ENCODE measurements around the gene HPN.

The HPN gene

DNA sequence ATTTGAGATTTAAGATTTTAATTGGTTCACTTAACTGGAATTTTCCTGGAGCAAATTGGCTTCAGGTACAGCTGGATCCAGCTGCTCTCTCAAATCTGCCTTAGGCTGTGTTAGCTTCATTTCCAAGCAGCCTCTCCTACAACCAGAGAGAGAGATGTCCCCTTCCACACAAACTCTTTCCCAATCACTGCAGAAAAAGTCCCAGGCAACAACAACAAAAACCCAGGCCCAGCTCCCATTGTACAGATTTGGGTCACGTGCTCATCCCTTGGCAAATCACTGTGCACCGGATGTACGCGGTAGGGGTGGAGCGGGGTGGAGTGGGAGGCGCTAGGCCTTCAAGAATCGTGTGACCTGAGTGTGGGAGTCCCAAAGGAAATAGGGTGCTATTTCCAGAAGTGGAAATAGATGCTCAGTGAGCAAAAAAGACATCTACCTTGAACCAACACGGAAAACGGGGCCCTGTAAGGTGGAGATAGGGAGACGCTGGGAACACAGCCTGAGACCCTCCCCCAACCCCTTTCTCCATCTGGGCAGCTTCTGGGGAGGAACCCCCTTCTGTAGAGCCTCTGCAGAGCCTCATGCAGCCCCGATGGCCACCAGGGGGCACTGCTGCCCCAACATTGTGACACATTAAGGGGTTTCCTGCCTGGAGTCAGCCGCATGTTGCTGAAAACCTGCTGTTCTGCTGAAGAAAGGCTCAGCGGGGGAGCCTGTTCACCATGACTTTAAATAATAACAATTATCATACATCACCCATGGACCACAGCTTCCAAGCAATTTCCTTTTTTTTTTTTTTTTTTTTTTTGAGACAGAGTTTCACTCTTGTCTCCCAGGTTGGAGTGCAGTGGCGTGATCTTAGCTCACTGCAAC is 25.4 kb downstream of the HPN start:
- TF ChIP-seq, protein P1, sequence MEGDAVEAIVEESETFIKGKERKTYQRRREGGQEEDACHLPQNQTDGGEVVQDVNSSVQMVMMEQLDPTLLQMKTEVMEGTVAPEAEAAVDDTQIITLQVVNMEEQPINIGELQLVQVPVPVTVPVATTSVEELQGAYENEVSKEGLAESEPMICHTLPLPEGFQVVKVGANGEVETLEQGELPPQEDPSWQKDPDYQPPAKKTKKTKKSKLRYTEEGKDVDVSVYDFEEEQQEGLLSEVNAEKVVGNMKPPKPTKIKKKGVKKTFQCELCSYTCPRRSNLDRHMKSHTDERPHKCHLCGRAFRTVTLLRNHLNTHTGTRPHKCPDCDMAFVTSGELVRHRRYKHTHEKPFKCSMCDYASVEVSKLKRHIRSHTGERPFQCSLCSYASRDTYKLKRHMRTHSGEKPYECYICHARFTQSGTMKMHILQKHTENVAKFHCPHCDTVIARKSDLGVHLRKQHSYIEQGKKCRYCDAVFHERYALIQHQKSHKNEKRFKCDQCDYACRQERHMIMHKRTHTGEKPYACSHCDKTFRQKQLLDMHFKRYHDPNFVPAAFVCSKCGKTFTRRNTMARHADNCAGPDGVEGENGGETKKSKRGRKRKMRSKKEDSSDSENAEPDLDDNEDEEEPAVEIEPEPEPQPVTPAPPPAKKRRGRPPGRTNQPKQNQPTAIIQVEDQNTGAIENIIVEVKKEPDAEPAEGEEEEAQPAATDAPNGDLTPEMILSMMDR (conservative IDR thresholded peaks at IDR 0.05): peak; percentile 90
- H3K27ac ChIP-seq: no peak overlapping the region

DNA sequence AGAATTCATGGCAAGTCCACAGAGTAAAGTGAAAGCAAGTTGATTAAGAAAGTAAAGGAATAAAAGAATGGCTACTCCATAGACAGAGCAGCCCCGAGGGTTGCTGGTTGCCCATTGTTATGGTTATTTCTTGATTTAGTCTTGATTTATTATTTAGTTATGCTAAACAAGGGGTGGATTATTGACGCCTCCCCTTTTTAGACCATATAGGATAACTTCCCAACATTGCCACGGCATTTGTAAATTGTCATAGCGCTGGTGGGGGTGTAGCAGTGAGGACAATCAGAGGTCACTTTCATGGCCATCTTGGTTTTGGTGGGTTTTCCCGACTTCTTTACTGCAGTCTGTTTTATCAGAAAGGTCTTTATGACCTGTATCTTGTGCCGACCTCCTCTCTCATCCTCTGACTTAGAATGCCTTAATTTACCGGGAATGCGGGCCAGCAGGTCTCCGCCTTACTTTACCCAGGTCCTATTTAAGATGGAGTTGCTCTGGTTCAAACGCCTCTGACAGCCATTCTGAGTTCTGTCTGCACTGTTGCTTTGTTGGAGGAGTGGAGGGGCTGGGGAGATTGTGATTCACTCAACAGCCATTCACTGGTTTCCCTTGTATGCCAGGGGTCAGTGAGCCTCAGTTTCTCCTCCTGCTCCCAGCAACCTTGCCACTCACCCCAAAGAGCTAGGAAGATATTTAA is 27.6 kb downstream of the HPN start:
- TF ChIP-seq, protein P1 (conservative IDR thresholded peaks at IDR 0.05): no peak
- H3K27ac ChIP-seq: no peak overlapping the region

DNA sequence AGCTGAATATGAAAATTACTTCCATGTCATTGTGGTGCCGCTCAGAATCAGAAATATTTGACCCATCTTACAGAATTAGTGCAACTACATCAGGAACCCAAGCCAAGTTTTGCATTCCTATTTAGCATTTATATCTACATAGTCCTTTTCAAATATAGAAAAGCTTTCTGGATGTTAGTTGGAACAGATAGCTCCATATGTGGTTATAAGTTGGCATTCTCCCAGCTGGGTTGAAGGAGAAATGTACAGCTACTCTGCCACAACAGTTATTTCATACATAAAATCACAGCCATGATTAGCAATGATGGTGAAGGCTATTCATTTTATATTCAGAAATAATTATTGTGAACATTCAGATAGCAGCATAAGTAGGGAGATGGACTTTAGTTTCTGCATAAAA is 28.2 kb downstream of the HPN start:
- H3K27ac ChIP-seq: no peak overlapping the region
- TF ChIP-seq, protein P1 (conservative IDR thresholded peaks at IDR 0.05): no peak

DNA sequence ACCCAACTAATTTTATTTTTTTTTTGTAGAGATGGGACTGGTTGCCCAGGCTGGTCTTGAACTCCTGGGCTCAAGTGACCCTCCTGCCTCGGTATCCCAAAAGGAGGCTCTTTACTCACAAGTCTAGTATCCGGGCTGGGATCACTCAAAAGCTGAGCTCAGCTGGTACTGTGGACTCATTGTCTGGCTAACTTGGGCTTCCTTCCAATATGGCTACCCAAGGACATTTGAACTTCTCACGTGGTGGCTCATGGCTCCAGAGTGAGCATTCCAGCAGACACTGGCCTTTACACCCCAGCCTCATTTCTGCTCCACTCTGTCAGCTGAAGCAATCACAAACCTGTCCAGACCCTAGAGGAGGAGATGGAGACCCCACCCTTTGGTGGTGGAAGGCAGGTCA is 28.9 kb downstream of the HPN start:
- TF ChIP-seq, protein P1 (conservative IDR thresholded peaks at IDR 0.05): no peak
- no peak overlapping the region for H3K27ac ChIP-seq

DNA sequence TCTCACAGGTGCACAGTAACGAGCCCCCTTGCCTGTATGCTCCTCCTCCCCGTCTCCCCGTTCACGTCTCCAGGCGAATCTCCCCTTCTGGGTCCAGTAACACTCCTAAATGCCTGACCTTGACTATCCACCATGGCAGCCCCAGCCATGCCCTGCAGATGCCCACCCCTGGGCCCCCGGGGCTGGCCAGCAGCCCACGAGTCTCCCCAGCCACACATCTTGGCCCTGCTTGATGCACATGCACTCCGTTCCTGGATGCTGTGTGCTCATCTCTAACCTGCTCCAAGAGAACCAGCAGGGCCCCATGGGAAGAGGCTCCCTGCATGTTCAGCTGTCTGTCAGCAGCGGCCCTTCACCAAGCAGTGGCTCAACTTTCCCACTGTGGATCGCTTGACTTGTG is 32.0 kb downstream of the HPN start:
- H3K27ac ChIP-seq: no peak overlapping the region
- TF ChIP-seq, protein P1 (conservative IDR thresholded peaks at IDR 0.05): no peak

DNA sequence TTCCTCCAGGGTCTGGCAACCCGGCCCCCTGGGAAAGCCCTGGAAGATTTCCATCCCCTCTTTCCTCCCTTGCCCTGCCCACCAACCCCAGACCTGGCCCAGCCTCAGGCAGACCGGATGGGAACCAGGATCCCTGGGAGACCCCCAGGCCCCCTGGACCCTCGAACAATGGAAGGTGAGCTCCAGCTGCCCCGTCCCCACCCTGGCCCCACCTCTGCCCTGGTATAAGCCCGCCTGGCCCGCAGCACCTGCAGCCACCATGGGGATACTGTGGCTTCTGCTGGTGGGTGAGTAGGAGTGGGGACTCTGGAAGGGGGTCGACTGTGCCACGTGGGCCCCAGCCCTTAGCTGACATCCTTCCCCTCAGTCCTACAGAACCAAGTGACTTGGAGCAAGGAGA is 32.4 kb downstream of the HPN start:
- TF ChIP-seq, protein P1 (conservative IDR thresholded peaks at IDR 0.05): no peak
- no peak overlapping the region for H3K27ac ChIP-seq

DNA sequence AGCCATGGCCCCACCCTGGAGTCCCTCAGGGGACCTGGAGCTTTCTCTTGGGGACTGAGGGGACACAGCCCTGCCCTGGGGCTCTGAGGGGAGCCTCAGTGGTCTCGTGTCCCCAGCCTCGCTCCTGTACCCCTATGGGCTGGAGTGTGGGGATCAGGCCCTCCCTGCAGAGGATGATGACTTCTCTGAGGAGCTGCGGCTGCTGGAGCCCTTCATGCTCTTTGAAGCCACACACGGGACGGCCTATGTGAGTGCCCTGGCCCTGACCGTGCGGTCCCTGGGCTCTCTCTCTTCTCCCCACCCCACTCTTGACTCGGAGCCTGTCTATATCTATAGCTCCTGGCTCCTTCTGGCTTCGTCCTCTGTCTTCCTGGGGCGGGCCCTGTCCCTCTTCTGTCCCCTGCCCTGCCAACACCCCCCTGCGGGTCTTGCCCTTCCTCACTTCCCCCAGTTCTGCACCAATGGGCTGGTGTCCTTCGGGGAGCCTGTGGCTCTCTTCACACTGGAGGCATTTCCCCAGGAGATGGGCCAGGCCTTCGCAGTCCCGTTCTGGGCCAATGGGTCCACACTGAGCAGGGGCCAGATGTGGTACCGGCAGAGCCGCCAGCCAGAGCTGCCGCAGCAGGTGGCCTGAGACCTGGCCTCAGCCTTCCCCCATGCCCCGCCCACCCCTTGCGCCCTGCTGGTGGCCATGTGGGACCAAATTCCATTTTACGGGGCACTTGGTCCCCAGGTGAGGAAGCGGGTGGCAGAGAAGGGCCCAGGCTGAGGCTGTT is 33.1 kb downstream of the HPN start:
- TF ChIP-seq, protein P1 (conservative IDR thresholded peaks at IDR 0.05): no peak
- no peak overlapping the region for H3K27ac ChIP-seq

Data from VCaP (cell line).